Vagina (tissue), 2 donors: Measurements from ENCODE around the gene KIAA2012.

Experiments used
- POLR2A ChIP-seq, 2 donors: fragments of 450-650 bp; IDR thresholded peaks; one replicate each; pipeline ENCODE4 v1.6.1; 2017; ENCODE audit warnings: antibody characterized with exemption in 2 of 2, mild to moderate bottlenecking in 2 of 2, moderate library complexity in 2 of 2
- POLR2AphosphoS5 ChIP-seq, 2 donors: sonication (generic); formaldehyde crosslinking; IDR thresholded peaks; one replicate each; pipeline ENCODE4 v1.9.0; 2017; ENCODE audit warnings: antibody characterized with exemption in 2 of 2, mild to moderate bottlenecking in 2 of 2, low read depth in 1 of 2; ENCODE audit not compliant: insufficient read depth in 1 of 2
- TF ChIP-seq, protein P1 (sequence below), 3 experiments: fragments of 450-650 bp in 2 of 3; fragments of 200-600 bp in 1 of 3; sonication (generic) in 1 of 3; IDR thresholded peaks; one replicate each; pipeline ENCODE4 v1.5.1; 2017 to 2019; ENCODE audit warnings: antibody characterized with exemption in 3 of 3, mild to moderate bottlenecking in 2 of 3, moderate library complexity in 2 of 3

DNA sequence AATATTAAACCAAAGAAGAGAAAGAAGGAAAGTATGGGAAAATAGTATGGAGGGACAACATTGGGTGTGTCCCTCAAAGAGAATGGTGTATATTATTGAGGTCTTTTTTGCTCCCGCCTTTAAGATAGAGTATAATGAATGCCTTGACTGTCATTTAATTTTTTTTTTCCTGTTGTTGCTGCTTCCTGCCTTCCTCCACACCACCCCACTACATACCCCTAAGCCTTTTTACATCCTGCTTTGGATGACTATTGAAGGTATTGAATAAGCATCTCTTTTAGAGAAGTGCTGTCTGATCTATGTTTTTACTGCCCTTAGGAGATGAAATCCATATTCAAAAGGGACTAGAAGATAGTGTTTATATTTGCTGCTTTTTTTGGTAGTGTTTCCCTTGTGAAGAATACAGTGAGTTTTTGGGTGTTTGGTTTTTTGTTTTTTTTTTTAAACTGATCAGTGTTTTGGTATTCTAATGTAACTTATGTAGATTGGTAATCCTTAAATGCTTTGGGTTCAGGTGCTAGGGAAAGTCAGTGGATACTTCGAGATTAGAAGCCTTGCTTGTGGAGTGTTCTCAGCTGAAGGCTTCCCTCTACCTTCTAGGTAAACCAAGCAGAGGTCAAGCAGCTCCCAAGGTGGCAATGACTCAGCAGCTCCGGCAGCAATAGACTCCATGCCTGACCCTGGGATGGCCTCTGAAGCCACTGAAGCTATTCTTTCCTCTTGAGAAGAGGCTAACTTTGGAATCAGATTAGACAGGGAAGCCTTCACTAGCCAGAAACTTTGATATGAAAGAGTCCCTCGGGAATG, 34.4 kb upstream of the KIAA2012 start:
- no peak for TF ChIP-seq POLR2AphosphoS5 (IDR thresholded peaks at IDR 0.05; ENCODE audit: insufficient read depth in 1 of 2, low read depth in 1 of 2)
- TF ChIP-seq, protein P1, sequence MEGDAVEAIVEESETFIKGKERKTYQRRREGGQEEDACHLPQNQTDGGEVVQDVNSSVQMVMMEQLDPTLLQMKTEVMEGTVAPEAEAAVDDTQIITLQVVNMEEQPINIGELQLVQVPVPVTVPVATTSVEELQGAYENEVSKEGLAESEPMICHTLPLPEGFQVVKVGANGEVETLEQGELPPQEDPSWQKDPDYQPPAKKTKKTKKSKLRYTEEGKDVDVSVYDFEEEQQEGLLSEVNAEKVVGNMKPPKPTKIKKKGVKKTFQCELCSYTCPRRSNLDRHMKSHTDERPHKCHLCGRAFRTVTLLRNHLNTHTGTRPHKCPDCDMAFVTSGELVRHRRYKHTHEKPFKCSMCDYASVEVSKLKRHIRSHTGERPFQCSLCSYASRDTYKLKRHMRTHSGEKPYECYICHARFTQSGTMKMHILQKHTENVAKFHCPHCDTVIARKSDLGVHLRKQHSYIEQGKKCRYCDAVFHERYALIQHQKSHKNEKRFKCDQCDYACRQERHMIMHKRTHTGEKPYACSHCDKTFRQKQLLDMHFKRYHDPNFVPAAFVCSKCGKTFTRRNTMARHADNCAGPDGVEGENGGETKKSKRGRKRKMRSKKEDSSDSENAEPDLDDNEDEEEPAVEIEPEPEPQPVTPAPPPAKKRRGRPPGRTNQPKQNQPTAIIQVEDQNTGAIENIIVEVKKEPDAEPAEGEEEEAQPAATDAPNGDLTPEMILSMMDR (IDR thresholded peaks at IDR 0.05): no peak
- no peak for TF ChIP-seq POLR2A (IDR thresholded peaks at IDR 0.05)
